CD14-positive monocyte (primary cell): ENCODE measurements around the gene NDUFB11. TPM values are rescaled to one million over a fixed set of nuclear protein-coding genes. Genes with fewer than 3 reads are reported as not detected.

ENCODE experiments used
- DNase-seq, 3 donors: peaks; one replicate each; pipeline ENCODE4 v3.0.0-alpha.2; 2011 to 2022
- H2AFZ ChIP-seq: 2 replicates; pipeline ENCODE4 v1.6.0; 2012; ENCODE audit warnings: mild to moderate bottlenecking, low read depth, low read length, inconsistent platforms; ENCODE audit not compliant: insufficient read depth, poor library complexity, severe bottlenecking
- H3K27ac ChIP-seq, 2 donors: 1 replicate in 1 of 2; 2 replicates in 1 of 2; pipeline ENCODE4 v1.5.1; 2012 to 2013; ENCODE audit warnings: low read length in 2 of 2, control low read depth in 1 of 2, inconsistent platforms in 1 of 2, low read depth in 1 of 2, mild to moderate bottlenecking in 1 of 2
- H3K27me3 ChIP-seq, 2 donors: one replicate each; pipeline versions ENCODE4 v1.6.0 to v1.6.1; 2011 to 2013; ENCODE audit warnings: low read length in 2 of 2; ENCODE audit not compliant: control insufficient read depth in 2 of 2, insufficient read depth in 2 of 2
- H3K36me3 ChIP-seq, 2 donors: replicated peaks in 1 of 2; 1 replicate in 1 of 2; 2 replicates in 1 of 2; pipeline versions ENCODE4 v1.5.1 to v1.6.1; 2012 to 2013; ENCODE audit warnings: low read length in 2 of 2, control low read depth in 1 of 2, inconsistent platforms in 1 of 2, mild to moderate bottlenecking in 1 of 2; ENCODE audit not compliant: insufficient read depth in 2 of 2, control insufficient read depth in 1 of 2
- H3K4me1 ChIP-seq, 2 donors: 1 replicate in 1 of 2; 2 replicates in 1 of 2; pipeline versions ENCODE4 v1.5.1 to v1.6.1; 2012 to 2013; ENCODE audit warnings: low read length in 2 of 2, control low read depth in 1 of 2, inconsistent platforms in 1 of 2, mild to moderate bottlenecking in 1 of 2, moderate library complexity in 1 of 2; ENCODE audit not compliant: insufficient read depth in 2 of 2, control insufficient read depth in 1 of 2
- H3K4me2 ChIP-seq: replicated peaks from 2 replicates; pipeline ENCODE3; 2012; ENCODE audit warnings: low read length, moderate library complexity, mild to moderate bottlenecking; ENCODE audit not compliant: poor library complexity, severe bottlenecking; ENCODE audit errors: extremely low read depth
- H3K4me3 ChIP-seq, 3 experiments: fragments of 200-600 bp in 1 of 3; sonication (generic) in 1 of 3; replicated peaks in 1 of 3; 1 replicate in 2 of 3; 2 replicates in 1 of 3; pipeline ENCODE4 v1.5.1; 2011 to 2013; ENCODE audit warnings: low read length in 3 of 3, mild to moderate bottlenecking in 3 of 3, control low read depth in 2 of 3, low read depth in 2 of 3, inconsistent platforms in 1 of 3, moderate library complexity in 1 of 3
- H3K79me2 ChIP-seq: 2 replicates; pipeline ENCODE4 v1.6.0; 2012; ENCODE audit warnings: mild to moderate bottlenecking, control low read depth, inconsistent platforms, low read length, moderate library complexity; ENCODE audit not compliant: insufficient read depth
- H3K9ac ChIP-seq: 2 replicates; pipeline ENCODE4 v1.6.0; 2017; ENCODE audit warnings: low read length, mild to moderate bottlenecking; ENCODE audit not compliant: insufficient read depth, poor library complexity, severe bottlenecking
- H3K9me3 ChIP-seq, 2 donors: replicated peaks in 1 of 2; 1 replicate in 1 of 2; 2 replicates in 1 of 2; pipeline versions ENCODE4 v1.5.1 to v1.6.1; 2012 to 2013; ENCODE audit warnings: low read length in 2 of 2, control low read depth in 1 of 2; ENCODE audit not compliant: control insufficient read depth in 1 of 2, insufficient read depth in 1 of 2
- H4K20me1 ChIP-seq: 2 replicates; pipeline ENCODE4 v1.6.0; 2012; ENCODE audit warnings: mild to moderate bottlenecking, low read length, control low read depth, moderate library complexity; ENCODE audit not compliant: insufficient read depth
- H3K27ac Mint-ChIP-seq, 7 donors: one replicate each; pipeline ENCODE4 v1.8.0; 2020; ENCODE audit warnings: mild to moderate bottlenecking in 7 of 7, mixed read lengths in 7 of 7, moderate library complexity in 6 of 7, inconsistent platforms in 2 of 7
- H3K27me3 Mint-ChIP-seq, 3 donors: one replicate each; pipeline ENCODE4 v1.8.0; 2021 to 2022; ENCODE audit warnings: low read depth in 3 of 3, mild to moderate bottlenecking in 3 of 3, mixed read lengths in 3 of 3, moderate library complexity in 3 of 3, inconsistent platforms in 1 of 3
- H3K36me3 Mint-ChIP-seq, 2 donors: one replicate each; pipeline ENCODE4 v1.8.0; 2020; ENCODE audit warnings: mixed read lengths in 2 of 2, inconsistent platforms in 1 of 2, mild to moderate bottlenecking in 1 of 2
- H3K4me1 Mint-ChIP-seq: one replicate; pipeline ENCODE4 v1.8.0; 2020; ENCODE audit warnings: mild to moderate bottlenecking, mixed read lengths
- H3K4me3 Mint-ChIP-seq, 2 donors: one replicate each; pipeline ENCODE4 v1.8.0; 2020; ENCODE audit warnings: mild to moderate bottlenecking in 2 of 2, mixed read lengths in 2 of 2, moderate library complexity in 1 of 2
- H3K9me3 Mint-ChIP-seq, 7 donors: one replicate each; pipeline ENCODE4 v1.8.0; 2020 to 2022; ENCODE audit warnings: mixed read lengths in 7 of 7, mild to moderate bottlenecking in 6 of 7, moderate library complexity in 6 of 7, inconsistent platforms in 2 of 7
- WGBS: methylation state at CpG from one replicate; pipeline ENCODE4 v1.1.5; 2013; ENCODE audit warnings: missing lambda C conversion rate; ENCODE audit not compliant: insufficient coverage; 5-methylcytosine and 5-hydroxymethylcytosine counted together
- intact Hi-C, 2 donors: fragments of 100-400 bp; cut with micrococcal nuclease; formaldehyde crosslinking; loops; one replicate each; pipeline versions ENCODE4 v1.15.0 to v1.15.1; 2023
- polyA plus RNA-seq, 3 donors: library from polyadenylated mRNA; depleted of rRNA in 1 of 3; unstranded in 2 of 3; stranded (reverse) in 1 of 3; fragments of 300-500 nt in 2 of 3; fragments of >200 nt in 1 of 3; fragmentation: Illumina TruSeq in 2 of 3; gene quantifications; 1 replicate in 2 of 3; 2 replicates in 1 of 3; pipeline ENCODE4 v1.2.3, GENCODE V29; 2012 to 2021
- TF ChIP-seq, protein P1 (sequence below): fragments of 200-600 bp; IDR thresholded peaks from one replicate; pipeline ENCODE4 v1.8.0; 2022; ENCODE audit warnings: antibody characterized with exemption, mild to moderate bottlenecking

NDUFB11 gene
- polyA plus RNA-seq, 3 donors = 35.2 to 139 (median 104) TPM

DNA sequence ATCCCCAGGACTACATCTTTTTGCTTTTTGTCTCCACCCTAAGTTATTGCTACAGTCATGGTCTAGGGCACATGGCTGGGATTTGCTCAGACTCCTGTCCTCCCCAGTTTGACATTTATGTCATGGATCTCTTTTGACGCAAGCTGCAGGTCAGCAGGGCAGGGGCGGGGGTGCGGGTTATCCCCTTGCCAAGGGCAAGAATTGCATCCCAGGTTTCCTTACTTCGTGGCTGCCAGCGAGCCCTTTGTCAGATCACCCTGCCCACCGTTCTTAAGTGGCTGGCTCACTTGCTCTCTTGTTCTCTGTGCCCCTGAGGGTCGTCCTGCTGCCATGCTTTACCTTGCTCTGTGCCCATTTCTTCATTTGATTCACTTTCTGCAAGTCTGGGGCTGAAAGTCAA is 28.0 kb upstream of the NDUFB11 start:
- peaks cover 20% of the 10 kb centered on the region for H3K79me2 ChIP-seq
- no peak overlapping the region for H3K4me3 ChIP-seq
- no peak overlapping the region for H3K4me2 ChIP-seq
- no peaks in the 10 kb centered on the region for H3K4me1 ChIP-seq
- Mint-ChIP-seq H3K36me3 (peaks cover 56 to 84% of the 10 kb centered on the region in 2 donors), H3K27ac (no peak overlapping the region), H3K4me3 (no peak overlapping the region), H3K9me3 (peaks cover 0 to 1% (median 0%) of the 10 kb centered on the region in 7 donors), H3K27me3 (peaks cover 0 to 51% (median 1%) of the 10 kb centered on the region in 3 donors), H3K4me1 (no peaks in the 10 kb centered on the region)
- TF ChIP-seq, protein P1, sequence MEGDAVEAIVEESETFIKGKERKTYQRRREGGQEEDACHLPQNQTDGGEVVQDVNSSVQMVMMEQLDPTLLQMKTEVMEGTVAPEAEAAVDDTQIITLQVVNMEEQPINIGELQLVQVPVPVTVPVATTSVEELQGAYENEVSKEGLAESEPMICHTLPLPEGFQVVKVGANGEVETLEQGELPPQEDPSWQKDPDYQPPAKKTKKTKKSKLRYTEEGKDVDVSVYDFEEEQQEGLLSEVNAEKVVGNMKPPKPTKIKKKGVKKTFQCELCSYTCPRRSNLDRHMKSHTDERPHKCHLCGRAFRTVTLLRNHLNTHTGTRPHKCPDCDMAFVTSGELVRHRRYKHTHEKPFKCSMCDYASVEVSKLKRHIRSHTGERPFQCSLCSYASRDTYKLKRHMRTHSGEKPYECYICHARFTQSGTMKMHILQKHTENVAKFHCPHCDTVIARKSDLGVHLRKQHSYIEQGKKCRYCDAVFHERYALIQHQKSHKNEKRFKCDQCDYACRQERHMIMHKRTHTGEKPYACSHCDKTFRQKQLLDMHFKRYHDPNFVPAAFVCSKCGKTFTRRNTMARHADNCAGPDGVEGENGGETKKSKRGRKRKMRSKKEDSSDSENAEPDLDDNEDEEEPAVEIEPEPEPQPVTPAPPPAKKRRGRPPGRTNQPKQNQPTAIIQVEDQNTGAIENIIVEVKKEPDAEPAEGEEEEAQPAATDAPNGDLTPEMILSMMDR = no peak
- WGBS = 100% methylated on average over 3 of the region's 7 CpGs
- H4K20me1 ChIP-seq = peaks cover 32% of the 10 kb centered on the region
- no peak for DNase-seq
- no peak overlapping the region for H2AFZ ChIP-seq
- H3K9ac ChIP-seq = no peak overlapping the region
- no peak overlapping the region for H3K27ac ChIP-seq
- no peaks in the 10 kb centered on the region for H3K27me3 ChIP-seq
- intact Hi-C loops = no loop called here
- peaks cover 76 to 91% of the 10 kb centered on the region in 2 donors for H3K36me3 ChIP-seq
- no peaks in the 10 kb centered on the region for H3K9me3 ChIP-seq

- no peak overlapping the region for H3K4me2 ChIP-seq
- WGBS = 92% methylated on average over 2 of the region's 2 CpGs
- peaks cover 0 to 1% (median 0%) of the 10 kb centered on the region in 7 donors for H3K9me3 Mint-ChIP-seq
- H3K27me3 Mint-ChIP-seq = peaks cover 0 to 50% (median 1%) of the 10 kb centered on the region in 3 donors
- peaks cover 32% of the 10 kb centered on the region for H4K20me1 ChIP-seq
- H3K4me1 ChIP-seq = no peaks in the 10 kb centered on the region
- no peak overlapping the region for H3K4me3 ChIP-seq
- H3K36me3 ChIP-seq = peaks cover 72 to 85% of the 10 kb centered on the region in 2 donors
- H3K79me2 ChIP-seq = peaks cover 23% of the 10 kb centered on the region
- H3K36me3 Mint-ChIP-seq = peaks cover 54 to 80% of the 10 kb centered on the region in 2 donors
- H3K9me3 ChIP-seq = no peaks in the 10 kb centered on the region
- no peak overlapping the region for H3K4me3 Mint-ChIP-seq
- H2AFZ ChIP-seq = no peak overlapping the region
- TF ChIP-seq, protein P1 = no peak
- H3K27ac Mint-ChIP-seq = peak overlapping the region in 2 of 7 donors; percentile 36 to 45
- H3K9ac ChIP-seq = no peak overlapping the region
- no peak for DNase-seq
- H3K27me3 ChIP-seq = no peaks in the 10 kb centered on the region
- H3K27ac ChIP-seq = no peak overlapping the region
- no peaks in the 10 kb centered on the region for H3K4me1 Mint-ChIP-seq
- intact Hi-C loops = no loop called here
Measured at GRCh38 chrX:47171996-47172395, 27.5 kb upstream of the NDUFB11 start.
